HCT116 (cell line): ENCODE results near the gene POLR2H. TPM values are rescaled to one million over a fixed set of nuclear protein-coding genes. Genes with fewer than 3 reads are reported as not detected.

Source experiments
- ATAC-seq: fragments of 200-7000 bp; cut with Tn5 transposase; 2 replicates; pipeline ENCODE4 v1.9.1; 2020; ENCODE audit warnings: mild to moderate bottlenecking, moderate library complexity
- BruUV-seq: library from RNA; stranded (reverse); fragments of 400-500 nt; replicated peaks from 2 replicates; lab custom pipeline; 2021; lab: Mats Ljungman, UMichigan
- CTCF ChIA-PET: fragments of 300-600 bp; sonication (Branson Sonifier 250); formaldehyde crosslinking; loops from one replicate; lab custom pipeline; 2021; ENCODE audit warnings: antibody characterized with exemption; lab: Charles Lee
- POLR2A ChIA-PET: fragments of 300-600, 350-600 bp; sonication (Branson Sonifier 250); formaldehyde crosslinking; loops from one replicate; lab custom pipeline; 2021; ENCODE audit warnings: antibody characterized with exemption; lab: Charles Lee
- RAD21 ChIA-PET, 2 experiments: fragments of 300-600 bp; sonication (Branson Sonifier 250); formaldehyde crosslinking; loops; one replicate each; lab custom pipeline; 2023; ENCODE audit warnings: low total read pairs in 2 of 2; ENCODE audit not compliant: uncharacterized antibody in 2 of 2, unreplicated experiment in 2 of 2, low non-redundant PET in 1 of 2; lab: Charles Lee
- DNase-seq: peaks from one replicate; pipeline ENCODE4 v3.0.0-alpha.2; 2010; ENCODE audit warnings: low read depth, low spot score
- H2AFZ ChIP-seq: fragments of 200-600 bp; shearing (Covaris generic), sonication (generic); 2 replicates; pipeline ENCODE4 v1.6.1; 2017; ENCODE audit warnings: low read depth, mixed run types, mixed read lengths, antibody characterized with exemption, low read length; ENCODE audit not compliant: poor library complexity, severe bottlenecking
- H3K27ac ChIP-seq: 2 replicates; pipeline ENCODE4 v1.5.1; 2012; ENCODE audit warnings: low read depth, low read length
- H3K27me3 ChIP-seq: fragments of 200-600 bp; sonication (generic); 2 replicates; pipeline ENCODE4 v1.6.1; 2016; ENCODE audit warnings: mixed run types, low read length, mixed read lengths; ENCODE audit not compliant: insufficient read depth
- H3K36me3 ChIP-seq, 2 experiments: fragments of 200-500 bp in 1 of 2; fragments of 200-600 bp in 1 of 2; sonication (Bioruptor generic) in 1 of 2; sonication (generic) in 1 of 2; 2 replicates each; pipeline versions ENCODE4 v1.5.1 to v1.6.1; 2014 to 2016; ENCODE audit warnings: low read length in 2 of 2, inconsistent platforms in 1 of 2, mixed read lengths in 1 of 2, mixed run types in 1 of 2; ENCODE audit not compliant: insufficient read depth in 2 of 2, control insufficient read depth in 1 of 2
- H3K4me1 ChIP-seq, 2 experiments: fragments of 200-600 bp in 1 of 2; sonication (generic) in 1 of 2; 2 replicates each; pipeline versions ENCODE4 v1.5.1 to v1.6.1; 2012 to 2017; ENCODE audit warnings: low read length in 2 of 2, inconsistent platforms in 1 of 2, mild to moderate bottlenecking in 1 of 2, mixed read lengths in 1 of 2, mixed run types in 1 of 2, moderate library complexity in 1 of 2; ENCODE audit not compliant: insufficient read depth in 2 of 2, control insufficient read depth in 1 of 2
- H3K4me2 ChIP-seq: fragments of 200-600 bp; sonication (generic); 2 replicates; pipeline ENCODE4 v1.6.1; 2017; ENCODE audit warnings: mixed run types, low read length, mixed read lengths
- H3K4me3 ChIP-seq, 2 experiments: fragments of 200-600 bp in 1 of 2; sonication (generic) in 1 of 2; replicated peaks in 1 of 2; 2 replicates each; pipeline ENCODE4 v1.5.1; 2011 to 2016; ENCODE audit warnings: low read length in 2 of 2, control low read depth in 1 of 2, low read depth in 1 of 2, mild to moderate bottlenecking in 1 of 2, mixed read lengths in 1 of 2, mixed run types in 1 of 2
- H3K79me2 ChIP-seq: fragments of 200-600 bp; sonication (generic); 2 replicates; pipeline ENCODE4 v1.6.1; 2017; ENCODE audit warnings: mild to moderate bottlenecking, mixed run types, low read length, moderate library complexity, mixed read lengths; ENCODE audit not compliant: insufficient read depth
- H3K9ac ChIP-seq: fragments of 200-600 bp; sonication (generic); 2 replicates; pipeline ENCODE4 v1.6.1; 2016; ENCODE audit warnings: low read length, mixed read lengths
- H3K9me2 ChIP-seq: fragments of 200-600 bp; sonication (generic), shearing (Covaris generic); 2 replicates; pipeline ENCODE4 v1.6.1; 2017; ENCODE audit warnings: mixed run types, mild to moderate bottlenecking, moderate library complexity; ENCODE audit not compliant: insufficient read depth
- H3K9me3 ChIP-seq, 2 experiments: fragments of 200-500 bp in 1 of 2; fragments of 200-600 bp in 1 of 2; sonication (Bioruptor generic) in 1 of 2; sonication (generic) in 1 of 2; 2 replicates each; pipeline ENCODE4 v1.6.1; 2014 to 2017; ENCODE audit warnings: low read length in 2 of 2, mixed read lengths in 2 of 2, inconsistent platforms in 1 of 2, low read depth in 1 of 2, mild to moderate bottlenecking in 1 of 2, mixed run types in 1 of 2, moderate library complexity in 1 of 2; ENCODE audit not compliant: control insufficient read depth in 1 of 2, insufficient read depth in 1 of 2
- H4K20me1 ChIP-seq: fragments of 200-600 bp; sonication (generic), shearing (Covaris generic); 2 replicates; pipeline ENCODE4 v1.6.1; 2017; ENCODE audit warnings: mixed run types, mild to moderate bottlenecking, moderate library complexity; ENCODE audit not compliant: insufficient read depth
- CBX3 ChIP-seq: IDR thresholded peaks from 2 replicates; pipeline ENCODE4 v1.6.1; 2012; ENCODE audit warnings: low read depth
- ELF1 ChIP-seq: IDR thresholded peaks from 2 replicates; pipeline ENCODE4 v1.6.1; 2012; ENCODE audit warnings: low read depth, borderline replicate concordance
- POLR2A ChIP-seq: IDR thresholded peaks from 2 replicates; pipeline ENCODE4 v1.7.0; 2011; ENCODE audit warnings: borderline replicate concordance; ENCODE audit not compliant: insufficient read depth, insufficient read length; ENCODE audit errors: extremely low read depth
- POLR2AphosphoS5 ChIP-seq: IDR thresholded peaks from 2 replicates; pipeline ENCODE4 v1.6.1; 2011; ENCODE audit warnings: mild to moderate bottlenecking, low read depth, low read length, moderate library complexity
- RAD21 ChIP-seq: IDR thresholded peaks from 2 replicates; pipeline ENCODE4 v1.6.1; 2012; ENCODE audit warnings: low read depth, mild to moderate bottlenecking
- REST ChIP-seq: IDR thresholded peaks from 2 replicates; pipeline ENCODE4 v1.6.1; 2012; ENCODE audit warnings: low read depth
- ZFX ChIP-seq: fragments of 450-650 bp; IDR thresholded peaks from 2 replicates; pipeline ENCODE4 v1.6.1; 2017
- intact Hi-C: fragments of 100-400 bp; cut with micrococcal nuclease; formaldehyde crosslinking; loops from 2 replicates; pipeline ENCODE4 v1.10.0; 2022
- total RNA-seq: library from RNA; stranded (reverse); gene quantifications from one replicate; pipeline ENCODE4 v1.2.1, GENCODE V29; 2021; ENCODE audit not compliant: unreplicated experiment
- TF ChIP-seq, protein P1 (sequence below): IDR thresholded peaks from 2 replicates; pipeline ENCODE4 v1.6.1; 2012

Gene POLR2H
- total RNA-seq, 1 experiment from 2014 or later, result 156 TPM

- H3K9me3 ChIP-seq, result no peaks in the 10 kb centered on the region
- H2AFZ ChIP-seq, result no peak overlapping the region
- H3K4me2 ChIP-seq, result peak overlapping the region; percentile 82
- no peak for TF ChIP-seq RAD21
- TF ChIP-seq ELF1, result no peak
- peak; percentile 95 for TF ChIP-seq ZFX
- TF ChIP-seq, protein P1, sequence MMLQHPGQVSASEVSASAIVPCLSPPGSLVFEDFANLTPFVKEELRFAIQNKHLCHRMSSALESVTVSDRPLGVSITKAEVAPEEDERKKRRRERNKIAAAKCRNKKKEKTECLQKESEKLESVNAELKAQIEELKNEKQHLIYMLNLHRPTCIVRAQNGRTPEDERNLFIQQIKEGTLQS, result no peak
- peak; percentile 47 for TF ChIP-seq POLR2A
- peak; percentile 27 for TF ChIP-seq POLR2AphosphoS5
- TF ChIP-seq REST, result no peak
- no peak for TF ChIP-seq CBX3
- peak overlapping the region; percentile 94 to 98 for H3K4me3 ChIP-seq
- ChIA-PET POLR2A (no interaction called here), RAD21 (no interaction called here), CTCF (no interaction called here)
- H3K9me2 ChIP-seq, result no peaks in the 10 kb centered on the region
- peaks cover 3 to 25% of the 10 kb centered on the region in 2 experiments; a peak in 2 of 4 replicates for H3K36me3 ChIP-seq
- peaks cover 53% of the 10 kb centered on the region for H3K79me2 ChIP-seq
- peak overlapping the region; percentile 87 for H3K27ac ChIP-seq
- DNase-seq (no peak), ATAC-seq (peak; percentile 39)
- BruUV-seq, result no TSS peak
- peaks cover 17% of the 10 kb centered on the region; the same call in 1 of the 2 replicates for H4K20me1 ChIP-seq
- no peaks in the 10 kb centered on the region for H3K27me3 ChIP-seq
- H3K4me1 ChIP-seq, result peaks cover 40 to 53% of the 10 kb centered on the region in 2 experiments
- peak overlapping the region; percentile 99 for H3K9ac ChIP-seq
- intact Hi-C loops, result loop anchor here (2.0 kb wide), 1 partner anchor 48 kb away; no protein-coding TSS in a partner anchor
Observed at GRCh38 chr3:184314700-184315542, 46.6 kb upstream of the POLR2H start.
